Mesendoderm (in vitro differentiated cells): ENCODE measurements around the gene ZC2HC1B.

ENCODE experiments used
- DNase-seq: peaks from one replicate; pipeline ENCODE4 v3.0.0; 2013
- H2AK5ac ChIP-seq: 2 replicates; pipeline ENCODE4 v1.6.1; 2013; ENCODE audit warnings: low read length, inconsistent platforms
- H2BK120ac ChIP-seq: 2 replicates; pipeline ENCODE4 v1.6.1; 2013; ENCODE audit warnings: low read depth, mild to moderate bottlenecking, low read length, moderate library complexity, mixed read lengths
- H2BK15ac ChIP-seq: replicated peaks from 2 replicates; pipeline ENCODE4 v1.6.1; 2013; ENCODE audit warnings: low read depth, mild to moderate bottlenecking, moderate library complexity
- H2BK5ac ChIP-seq: 2 replicates; pipeline ENCODE4 v1.6.1; 2013; ENCODE audit warnings: low read length, inconsistent platforms
- H3K18ac ChIP-seq: 2 replicates; pipeline ENCODE4 v1.6.1; 2013; ENCODE audit warnings: mild to moderate bottlenecking, low read length, mixed read lengths
- H3K23ac ChIP-seq: one replicate; pipeline ENCODE4 v1.6.1; 2013; ENCODE audit warnings: low read length
- H3K27ac ChIP-seq: 2 replicates; pipeline ENCODE4 v1.5.1; 2013; ENCODE audit warnings: low read depth, mild to moderate bottlenecking, inconsistent platforms, low read length, moderate library complexity
- H3K27me3 ChIP-seq: 2 replicates; pipeline ENCODE4 v1.6.1; 2013; ENCODE audit warnings: low read length, control low read depth, mild to moderate bottlenecking, inconsistent platforms; ENCODE audit not compliant: insufficient read depth, poor library complexity
- H3K36me3 ChIP-seq: 2 replicates; pipeline ENCODE4 v1.6.1; 2013; ENCODE audit warnings: low read length, inconsistent platforms; ENCODE audit not compliant: control insufficient read depth, insufficient read depth
- H3K4ac ChIP-seq: one replicate; pipeline ENCODE4 v1.6.1; 2013; ENCODE audit warnings: low read depth, mild to moderate bottlenecking, low read length, moderate library complexity
- H3K4me1 ChIP-seq: 2 replicates; pipeline ENCODE4 v1.6.1; 2013; ENCODE audit warnings: low read depth, low read length, inconsistent platforms; ENCODE audit not compliant: control insufficient read depth
- H3K4me2 ChIP-seq: 2 replicates; pipeline ENCODE4 v1.6.1; 2013; ENCODE audit warnings: low read length
- H3K4me3 ChIP-seq: 2 replicates; pipeline ENCODE4 v1.5.1; 2013; ENCODE audit warnings: mild to moderate bottlenecking, low read length
- H3K56ac ChIP-seq: one replicate; pipeline ENCODE4 v1.6.1; 2013; ENCODE audit warnings: low read length
- H3K79me1 ChIP-seq: 2 replicates; pipeline ENCODE4 v1.6.1; 2013; ENCODE audit warnings: low read length, inconsistent platforms
- H3K79me2 ChIP-seq: 2 replicates; pipeline ENCODE4 v1.6.1; 2013; ENCODE audit warnings: mild to moderate bottlenecking, low read length; ENCODE audit not compliant: control insufficient read depth, insufficient read depth
- H3K9ac ChIP-seq: 2 replicates; pipeline ENCODE4 v1.6.1; 2013; ENCODE audit warnings: low read length, inconsistent platforms
- H4K5ac ChIP-seq: one replicate; pipeline ENCODE4 v1.6.1; 2013; ENCODE audit warnings: low read length
- H4K8ac ChIP-seq: one replicate; pipeline ENCODE4 v1.6.1; 2013; ENCODE audit warnings: low read depth, mild to moderate bottlenecking, control low read depth, low read length, moderate library complexity
- WGBS: extraction: QIAGEN DNeasy Blood & Tissue Kit; methylation state at CpG from one replicate; pipeline ENCODE4 v1.1.7; 2013; ENCODE audit warnings: low lambda C conversion rate, missing lambda C conversion rate; ENCODE audit not compliant: insufficient coverage; ENCODE audit errors: extremely low coverage; 5-methylcytosine and 5-hydroxymethylcytosine counted together

The ZC2HC1B gene

GRCh38 chr6:143952060-143952778 lies 87.9 kb downstream of the ZC2HC1B start:
- H4K5ac ChIP-seq, result no peak overlapping the region
- no peak overlapping the region for H2BK5ac ChIP-seq
- WGBS, result no CpG with 5 or more reads among the region's 9 CpGs
- no peaks in the 10 kb centered on the region for H3K27me3 ChIP-seq
- no peaks in the 10 kb centered on the region for H3K79me1 ChIP-seq
- H4K8ac ChIP-seq, result no peak overlapping the region
- no peak overlapping the region for H3K18ac ChIP-seq
- no peaks in the 10 kb centered on the region for H3K36me3 ChIP-seq
- H3K23ac ChIP-seq, result no peak overlapping the region
- no peak overlapping the region for H3K27ac ChIP-seq
- no peaks in the 10 kb centered on the region for H3K4me1 ChIP-seq
- H3K4me3 ChIP-seq, result no peak overlapping the region
- no peaks in the 10 kb centered on the region for H3K79me2 ChIP-seq
- H2AK5ac ChIP-seq, result no peak overlapping the region
- no peak overlapping the region for H2BK120ac ChIP-seq
- no peak overlapping the region for H2BK15ac ChIP-seq
- H3K56ac ChIP-seq, result no peak overlapping the region
- no peak overlapping the region for H3K9ac ChIP-seq
- DNase-seq, result no peak
- H3K4me2 ChIP-seq, result no peak overlapping the region
- no peak overlapping the region for H3K4ac ChIP-seq

DNA sequence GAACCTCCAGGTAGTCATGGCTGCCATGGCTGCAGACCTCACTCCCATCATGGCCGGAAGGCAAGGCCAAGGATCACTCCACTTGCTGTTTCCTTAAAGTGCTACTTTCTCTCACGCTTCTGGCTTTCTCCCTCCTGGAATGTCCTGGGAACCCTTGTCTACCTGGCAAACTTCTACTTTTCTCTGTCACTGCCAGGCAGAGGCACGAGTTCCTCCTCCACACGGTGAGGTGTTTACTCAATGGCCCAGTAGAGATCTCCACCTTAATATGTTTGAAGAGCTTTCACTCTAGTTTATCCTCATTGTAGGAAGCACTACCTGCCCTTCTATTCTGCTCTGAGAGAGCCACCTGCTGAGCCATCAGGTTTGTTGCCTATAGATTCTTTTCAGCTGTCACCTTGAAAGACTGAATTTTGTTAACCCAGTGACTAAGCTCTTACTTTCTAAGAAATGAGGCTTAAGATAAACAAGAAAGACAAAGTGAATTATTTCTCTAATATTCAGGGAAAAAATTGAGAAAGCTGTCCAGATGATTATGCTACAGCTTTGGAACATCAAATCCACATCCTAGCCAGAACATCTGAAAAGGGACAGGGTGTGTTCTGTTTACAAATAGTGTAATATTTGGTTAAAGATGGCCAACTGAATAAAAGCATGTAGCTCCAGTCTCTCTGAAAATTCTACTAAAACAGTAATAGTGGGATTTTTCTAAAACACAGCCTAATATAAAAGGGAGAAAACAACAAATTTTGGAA lies 88.8 kb downstream of the ZC2HC1B start:
- Histone ChIP-seq H3K36me3 (no peaks in the 10 kb centered on the region), H2AK5ac (no peak overlapping the region), H3K4me3 (no peak overlapping the region), H2BK5ac (no peak overlapping the region), H3K9ac (no peak overlapping the region), H3K4ac (no peak overlapping the region), H2BK15ac (no peak overlapping the region), H4K8ac (no peak overlapping the region), H4K5ac (no peak overlapping the region), H3K4me2 (no peak overlapping the region), H3K79me1 (no peaks in the 10 kb centered on the region), H3K56ac (no peak overlapping the region), H3K23ac (no peak overlapping the region), H2BK120ac (no peak overlapping the region), H3K27me3 (no peaks in the 10 kb centered on the region), H3K27ac (no peak overlapping the region), H3K79me2 (no peaks in the 10 kb centered on the region), H3K18ac (no peak overlapping the region), H3K4me1 (peaks cover 3% of the 10 kb centered on the region)
- no peak for DNase-seq
- WGBS, result no CpG with 5 or more reads among the region's 4 CpGs

DNA sequence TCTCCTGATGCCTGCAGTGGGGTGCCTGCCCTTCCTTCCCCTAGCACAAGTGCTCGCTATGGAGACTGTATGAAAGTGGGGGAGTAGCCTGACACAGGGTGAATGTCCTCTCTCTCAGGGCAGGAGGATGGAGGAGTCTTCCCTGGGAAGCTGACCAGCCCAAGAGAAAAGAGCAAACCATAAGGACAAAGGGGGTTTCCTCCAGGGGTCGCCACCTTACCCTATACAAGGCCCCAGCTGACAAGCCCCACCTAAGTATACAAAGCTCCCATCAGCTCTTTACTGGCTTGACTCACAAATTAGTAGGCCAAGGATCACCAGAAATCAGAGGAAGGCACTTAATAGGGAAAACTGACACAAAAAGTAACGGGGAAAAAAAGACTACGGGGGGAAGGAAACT lies 89.6 kb downstream of the ZC2HC1B start:
- no peak overlapping the region for H3K56ac ChIP-seq
- H3K18ac ChIP-seq, result no peak overlapping the region
- H3K4me1 ChIP-seq, result peaks cover 9% of the 10 kb centered on the region
- no peak overlapping the region for H3K23ac ChIP-seq
- H2BK5ac ChIP-seq, result no peak overlapping the region
- H3K79me1 ChIP-seq, result no peaks in the 10 kb centered on the region
- no peak overlapping the region for H4K5ac ChIP-seq
- no peak overlapping the region for H4K8ac ChIP-seq
- no peak overlapping the region for H3K4ac ChIP-seq
- no peak overlapping the region for H2BK120ac ChIP-seq
- H3K36me3 ChIP-seq, result no peaks in the 10 kb centered on the region
- no peak overlapping the region for H3K4me2 ChIP-seq
- no CpG with 5 or more reads among the region's 4 CpGs for WGBS
- no peak overlapping the region for H3K9ac ChIP-seq
- H2AK5ac ChIP-seq, result no peak overlapping the region
- no peaks in the 10 kb centered on the region for H3K27me3 ChIP-seq
- no peak overlapping the region for H3K4me3 ChIP-seq
- H3K27ac ChIP-seq, result no peak overlapping the region
- peak; percentile 55 for DNase-seq
- H3K79me2 ChIP-seq, result no peaks in the 10 kb centered on the region
- no peak overlapping the region for H2BK15ac ChIP-seq

GRCh38 chr6:143955971-143956370 lies 91.7 kb downstream of the ZC2HC1B start:
- Histone ChIP-seq H2BK5ac (no peak overlapping the region), H3K23ac (no peak overlapping the region), H3K4me2 (no peak overlapping the region), H3K27me3 (peaks cover 6% of the 10 kb centered on the region), H3K4ac (no peak overlapping the region), H2BK120ac (no peak overlapping the region), H3K79me1 (no peaks in the 10 kb centered on the region), H2BK15ac (no peak overlapping the region), H2AK5ac (no peak overlapping the region), H3K56ac (no peak overlapping the region), H4K8ac (no peak overlapping the region), H3K18ac (no peak overlapping the region), H3K9ac (no peak overlapping the region), H3K4me1 (peaks cover 14% of the 10 kb centered on the region), H3K27ac (no peak overlapping the region), H3K4me3 (no peak overlapping the region), H4K5ac (no peak overlapping the region), H3K79me2 (no peaks in the 10 kb centered on the region), H3K36me3 (no peaks in the 10 kb centered on the region)
- DNase-seq, result no peak
- no CpG with 5 or more reads among the region's 8 CpGs for WGBS

DNA sequence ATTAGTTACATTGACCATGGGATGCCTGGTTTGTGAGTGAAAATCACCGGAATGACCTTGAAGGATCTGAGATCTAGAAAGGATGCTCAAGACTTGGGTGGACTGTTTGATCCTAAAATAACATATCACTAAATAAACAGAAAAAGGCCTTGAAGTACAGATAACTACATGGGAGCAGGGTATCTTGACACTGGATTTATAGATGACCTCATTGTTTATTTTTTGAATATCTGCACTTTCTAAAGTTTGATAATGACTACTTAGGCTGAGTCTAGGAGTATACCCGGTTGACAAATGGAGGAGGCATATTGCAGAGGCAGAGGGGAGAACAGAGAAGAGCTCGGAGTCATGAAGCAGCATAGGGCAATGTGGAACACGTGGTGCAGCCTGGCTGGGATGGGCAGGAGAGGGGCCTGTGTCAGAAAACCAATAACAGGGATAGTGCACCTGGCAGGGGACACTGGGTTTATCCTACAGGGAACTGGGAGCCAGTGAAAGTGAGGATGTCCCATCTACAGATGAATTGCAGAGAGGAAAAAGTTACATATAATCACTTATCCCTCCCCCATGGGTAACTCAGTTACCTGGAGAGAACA lies 93.5 kb downstream of the ZC2HC1B start:
- no peak overlapping the region for H2BK15ac ChIP-seq
- no peak overlapping the region for H2BK5ac ChIP-seq
- H3K9ac ChIP-seq, result no peak overlapping the region
- peaks cover 10% of the 10 kb centered on the region for H3K27me3 ChIP-seq
- no peak for DNase-seq
- no peak overlapping the region for H3K4me2 ChIP-seq
- H4K8ac ChIP-seq, result no peak overlapping the region
- H3K4me3 ChIP-seq, result no peak overlapping the region
- no peaks in the 10 kb centered on the region for H3K36me3 ChIP-seq
- no peak overlapping the region for H2BK120ac ChIP-seq
- no CpG with 5 or more reads among the region's 4 CpGs for WGBS
- H3K4me1 ChIP-seq, result peaks cover 15% of the 10 kb centered on the region
- no peak overlapping the region for H3K56ac ChIP-seq
- no peak overlapping the region for H3K18ac ChIP-seq
- no peak overlapping the region for H3K4ac ChIP-seq
- H3K79me1 ChIP-seq, result no peaks in the 10 kb centered on the region
- H3K79me2 ChIP-seq, result no peaks in the 10 kb centered on the region
- H3K27ac ChIP-seq, result no peak overlapping the region
- no peak overlapping the region for H4K5ac ChIP-seq
- H3K23ac ChIP-seq, result no peak overlapping the region
- H2AK5ac ChIP-seq, result no peak overlapping the region
